ENCODE results near the gene AVEN.

DNA sequence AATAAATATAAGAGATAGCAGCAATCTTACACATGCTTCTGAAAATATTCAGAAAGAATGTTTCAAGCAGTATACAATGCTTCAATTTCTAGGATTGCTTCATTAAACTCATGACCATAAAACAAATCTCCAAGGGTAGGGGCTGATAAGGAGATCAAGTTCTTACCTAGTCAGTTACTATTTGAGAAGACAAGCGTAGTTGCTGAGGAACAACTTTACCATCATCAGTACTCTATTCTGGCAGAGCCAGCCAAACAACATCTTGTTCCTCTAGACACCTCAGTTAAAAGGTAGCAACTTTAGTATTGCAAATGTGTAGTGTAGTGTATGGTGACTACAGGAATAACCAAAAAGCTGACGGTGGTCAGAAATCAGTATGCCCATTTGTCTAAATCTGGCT, 156.1 kb downstream of the AVEN start:
- TF ChIP-seq, protein P1, sequence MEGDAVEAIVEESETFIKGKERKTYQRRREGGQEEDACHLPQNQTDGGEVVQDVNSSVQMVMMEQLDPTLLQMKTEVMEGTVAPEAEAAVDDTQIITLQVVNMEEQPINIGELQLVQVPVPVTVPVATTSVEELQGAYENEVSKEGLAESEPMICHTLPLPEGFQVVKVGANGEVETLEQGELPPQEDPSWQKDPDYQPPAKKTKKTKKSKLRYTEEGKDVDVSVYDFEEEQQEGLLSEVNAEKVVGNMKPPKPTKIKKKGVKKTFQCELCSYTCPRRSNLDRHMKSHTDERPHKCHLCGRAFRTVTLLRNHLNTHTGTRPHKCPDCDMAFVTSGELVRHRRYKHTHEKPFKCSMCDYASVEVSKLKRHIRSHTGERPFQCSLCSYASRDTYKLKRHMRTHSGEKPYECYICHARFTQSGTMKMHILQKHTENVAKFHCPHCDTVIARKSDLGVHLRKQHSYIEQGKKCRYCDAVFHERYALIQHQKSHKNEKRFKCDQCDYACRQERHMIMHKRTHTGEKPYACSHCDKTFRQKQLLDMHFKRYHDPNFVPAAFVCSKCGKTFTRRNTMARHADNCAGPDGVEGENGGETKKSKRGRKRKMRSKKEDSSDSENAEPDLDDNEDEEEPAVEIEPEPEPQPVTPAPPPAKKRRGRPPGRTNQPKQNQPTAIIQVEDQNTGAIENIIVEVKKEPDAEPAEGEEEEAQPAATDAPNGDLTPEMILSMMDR (CRISPR knock-in tag; IDR thresholded peaks at IDR 0.05), result no peak
- TF ChIP-seq, protein P2, sequence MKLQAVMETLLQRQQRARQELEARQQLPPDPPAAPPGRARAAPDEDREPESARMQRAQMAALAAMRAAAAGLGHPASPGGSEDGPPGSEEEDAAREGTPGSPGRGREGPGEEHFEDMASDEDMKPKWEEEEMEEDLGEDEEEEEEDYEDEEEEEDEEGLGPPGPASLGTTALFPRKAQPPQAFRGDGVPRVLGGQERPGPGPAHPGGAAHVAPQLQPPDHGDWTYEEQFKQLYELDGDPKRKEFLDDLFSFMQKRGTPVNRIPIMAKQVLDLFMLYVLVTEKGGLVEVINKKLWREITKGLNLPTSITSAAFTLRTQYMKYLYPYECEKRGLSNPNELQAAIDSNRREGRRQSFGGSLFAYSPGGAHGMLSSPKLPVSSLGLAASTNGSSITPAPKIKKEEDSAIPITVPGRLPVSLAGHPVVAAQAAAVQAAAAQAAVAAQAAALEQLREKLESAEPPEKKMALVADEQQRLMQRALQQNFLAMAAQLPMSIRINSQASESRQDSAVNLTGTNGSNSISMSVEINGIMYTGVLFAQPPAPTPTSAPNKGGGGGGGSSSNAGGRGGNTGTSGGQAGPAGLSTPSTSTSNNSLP (IDR thresholded peaks at IDR 0.05; ENCODE audit: low read depth, low read length), result no peak
- TF ChIP-seq TRIM24 (CRISPR knock-in tag; IDR thresholded peaks at IDR 0.05), result no peak
- TF ChIP-seq NAIF1 (CRISPR knock-in tag; IDR thresholded peaks at IDR 0.05; ENCODE audit: borderline replicate concordance), result no peak
- TF ChIP-seq, protein P3, sequence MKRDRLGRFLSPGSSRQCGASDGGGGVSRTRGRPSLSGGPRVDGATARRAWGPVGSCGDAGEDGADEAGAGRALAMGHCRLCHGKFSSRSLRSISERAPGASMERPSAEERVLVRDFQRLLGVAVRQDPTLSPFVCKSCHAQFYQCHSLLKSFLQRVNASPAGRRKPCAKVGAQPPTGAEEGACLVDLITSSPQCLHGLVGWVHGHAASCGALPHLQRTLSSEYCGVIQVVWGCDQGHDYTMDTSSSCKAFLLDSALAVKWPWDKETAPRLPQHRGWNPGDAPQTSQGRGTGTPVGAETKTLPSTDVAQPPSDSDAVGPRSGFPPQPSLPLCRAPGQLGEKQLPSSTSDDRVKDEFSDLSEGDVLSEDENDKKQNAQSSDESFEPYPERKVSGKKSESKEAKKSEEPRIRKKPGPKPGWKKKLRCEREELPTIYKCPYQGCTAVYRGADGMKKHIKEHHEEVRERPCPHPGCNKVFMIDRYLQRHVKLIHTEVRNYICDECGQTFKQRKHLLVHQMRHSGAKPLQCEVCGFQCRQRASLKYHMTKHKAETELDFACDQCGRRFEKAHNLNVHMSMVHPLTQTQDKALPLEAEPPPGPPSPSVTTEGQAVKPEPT (CRISPR knock-in tag; IDR thresholded peaks at IDR 0.05; ENCODE audit: low read depth), result no peak
- TF ChIP-seq TBX3 (IDR thresholded peaks at IDR 0.05; ENCODE audit: borderline replicate concordance), result no peak
- TF ChIP-seq, protein P4, sequence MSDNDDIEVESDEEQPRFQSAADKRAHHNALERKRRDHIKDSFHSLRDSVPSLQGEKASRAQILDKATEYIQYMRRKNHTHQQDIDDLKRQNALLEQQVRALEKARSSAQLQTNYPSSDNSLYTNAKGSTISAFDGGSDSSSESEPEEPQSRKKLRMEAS (IDR thresholded peaks at IDR 0.05), result no peak
- no peak for TF ChIP-seq JUND (CRISPR knock-in tag; IDR thresholded peaks at IDR 0.05)
- TF ChIP-seq, protein P5, sequence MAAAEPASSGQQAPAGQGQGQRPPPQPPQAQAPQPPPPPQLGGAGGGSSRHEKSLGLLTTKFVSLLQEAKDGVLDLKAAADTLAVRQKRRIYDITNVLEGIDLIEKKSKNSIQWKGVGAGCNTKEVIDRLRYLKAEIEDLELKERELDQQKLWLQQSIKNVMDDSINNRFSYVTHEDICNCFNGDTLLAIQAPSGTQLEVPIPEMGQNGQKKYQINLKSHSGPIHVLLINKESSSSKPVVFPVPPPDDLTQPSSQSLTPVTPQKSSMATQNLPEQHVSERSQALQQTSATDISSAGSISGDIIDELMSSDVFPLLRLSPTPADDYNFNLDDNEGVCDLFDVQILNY (CRISPR knock-in tag; conservative IDR thresholded peaks at IDR 0.05), result no peak
- TF ChIP-seq SMC3 (IDR thresholded peaks at IDR 0.05; ENCODE audit: low read length), result no peak

All from HepG2 (cell line).